Astrocyte (in vitro differentiated cells and primary cell): ENCODE data around the gene FAM24A. TPM values are rescaled to one million over a fixed set of nuclear protein-coding genes. Genes with fewer than 3 reads are reported as not detected.

Source experiments
- DNase-seq: peaks from one replicate; pipeline ENCODE4 v3.0.0-alpha.2; 2010; ENCODE audit warnings: low read depth
- FAIRE-seq: peaks from 2 replicates; lab custom pipeline; 2011; peaks lifted over from hg19 to GRCh38; lab: Jason Lieb, UNC
- H2AFZ ChIP-seq: 2 replicates; pipeline ENCODE4 v1.6.0; 2012; ENCODE audit warnings: low read depth, low read length, inconsistent platforms
- H3K27ac ChIP-seq: 2 replicates; pipeline ENCODE4 v1.5.1; 2011; ENCODE audit warnings: low read depth, low read length, inconsistent platforms
- H3K27me3 ChIP-seq: 2 replicates; pipeline ENCODE4 v1.6.0; 2011; ENCODE audit warnings: low read length, inconsistent platforms; ENCODE audit not compliant: insufficient read depth
- H3K36me3 ChIP-seq: 2 replicates; pipeline ENCODE4 v1.5.1; 2011; ENCODE audit warnings: low read length, inconsistent platforms; ENCODE audit not compliant: insufficient read depth
- H3K4me1 ChIP-seq: 2 replicates; pipeline ENCODE4 v1.5.1; 2011; ENCODE audit warnings: low read length, inconsistent platforms; ENCODE audit not compliant: insufficient read depth
- H3K4me2 ChIP-seq: 2 replicates; pipeline ENCODE4 v1.6.0; 2012; ENCODE audit warnings: low read length, inconsistent platforms
- H3K4me3 ChIP-seq: 2 replicates; pipeline ENCODE4 v1.5.1; 2011; ENCODE audit warnings: low read depth, mild to moderate bottlenecking, low read length, inconsistent platforms; ENCODE audit not compliant: insufficient read depth
- H3K79me2 ChIP-seq: 2 replicates; pipeline ENCODE4 v1.6.0; 2012; ENCODE audit warnings: mild to moderate bottlenecking, low read length, inconsistent platforms; ENCODE audit not compliant: insufficient read depth
- H3K9ac ChIP-seq: 2 replicates; pipeline ENCODE4 v1.6.0; 2012; ENCODE audit warnings: mild to moderate bottlenecking, low read length, inconsistent platforms
- H3K9me3 ChIP-seq: 2 replicates; pipeline ENCODE4 v1.5.1; 2012; ENCODE audit warnings: low read depth, mild to moderate bottlenecking, low read length, inconsistent platforms; ENCODE audit not compliant: insufficient read depth
- H4K20me1 ChIP-seq: 2 replicates; pipeline ENCODE4 v1.6.0; 2012; ENCODE audit warnings: low read length, inconsistent platforms; ENCODE audit not compliant: insufficient read depth
- H3K27ac Mint-ChIP-seq: one replicate; pipeline ENCODE4 v1.8.0; 2021; ENCODE audit warnings: mild to moderate bottlenecking, mixed read lengths; ENCODE audit not compliant: unreplicated experiment
- H3K27me3 Mint-ChIP-seq: one replicate; pipeline ENCODE4 v1.8.0; 2021; ENCODE audit warnings: low read depth, mixed read lengths; ENCODE audit not compliant: unreplicated experiment
- H3K36me3 Mint-ChIP-seq: one replicate; pipeline ENCODE4 v1.8.0; 2021; ENCODE audit warnings: low read depth, mixed read lengths; ENCODE audit not compliant: unreplicated experiment
- H3K4me1 Mint-ChIP-seq: one replicate; pipeline ENCODE4 v1.8.0; 2021; ENCODE audit warnings: low read depth, mixed read lengths; ENCODE audit not compliant: unreplicated experiment
- H3K4me3 Mint-ChIP-seq: one replicate; pipeline ENCODE4 v1.8.0; 2021; ENCODE audit warnings: mild to moderate bottlenecking, moderate library complexity, mixed read lengths; ENCODE audit not compliant: unreplicated experiment
- H3K9me3 Mint-ChIP-seq: one replicate; pipeline ENCODE4 v1.8.0; 2021; ENCODE audit warnings: mild to moderate bottlenecking, mixed read lengths; ENCODE audit not compliant: unreplicated experiment
- CTCF ChIP-seq: IDR thresholded peaks from 2 replicates; pipeline ENCODE4 v1.5.1; 2011; ENCODE audit warnings: low read depth, mild to moderate bottlenecking, inconsistent platforms, low read length, moderate library complexity; ENCODE audit not compliant: insufficient read depth
- EZH2 ChIP-seq: IDR thresholded peaks from 2 replicates; pipeline ENCODE4 v1.6.1; 2012; ENCODE audit warnings: mild to moderate bottlenecking, low read length, inconsistent platforms; ENCODE audit not compliant: insufficient read depth
- total RNA-seq: library from RNA; stranded (reverse); gene quantifications from 2 replicates; pipeline ENCODE4 v1.2.1, GENCODE V29; 2021

Gene FAM24A
- total RNA-seq, 1 donor from 2014 or later = not detected

- H3K4me2 ChIP-seq = no peak overlapping the region
- peaks cover 8% of the 10 kb centered on the region for H3K9me3 Mint-ChIP-seq
- H3K79me2 ChIP-seq = peaks cover 10% of the 10 kb centered on the region
- H3K9ac ChIP-seq = no peak overlapping the region
- H3K4me1 ChIP-seq = peaks cover 4% of the 10 kb centered on the region
- no peak overlapping the region for H3K4me3 ChIP-seq
- H4K20me1 ChIP-seq = no peaks in the 10 kb centered on the region
- no peak overlapping the region for H3K27ac Mint-ChIP-seq
- DNase-seq (no peak), FAIRE-seq (no peak)
- H3K27me3 ChIP-seq = no peaks in the 10 kb centered on the region
- peaks cover 5% of the 10 kb centered on the region for H3K4me1 Mint-ChIP-seq
- no peaks in the 10 kb centered on the region for H3K36me3 ChIP-seq
- no peak overlapping the region for H3K4me3 Mint-ChIP-seq
- H3K9me3 ChIP-seq = peaks cover 7% of the 10 kb centered on the region
- H3K36me3 Mint-ChIP-seq = peaks cover 2% of the 10 kb centered on the region
- no peak for TF ChIP-seq CTCF
- TF ChIP-seq EZH2 = no peak
- H3K27ac ChIP-seq = no peak overlapping the region
- no peak overlapping the region for H2AFZ ChIP-seq
- H3K27me3 Mint-ChIP-seq = no peaks in the 10 kb centered on the region
Observed at GRCh38 chr10:122957474-122957873, 47.1 kb downstream of the FAM24A start.

DNA sequence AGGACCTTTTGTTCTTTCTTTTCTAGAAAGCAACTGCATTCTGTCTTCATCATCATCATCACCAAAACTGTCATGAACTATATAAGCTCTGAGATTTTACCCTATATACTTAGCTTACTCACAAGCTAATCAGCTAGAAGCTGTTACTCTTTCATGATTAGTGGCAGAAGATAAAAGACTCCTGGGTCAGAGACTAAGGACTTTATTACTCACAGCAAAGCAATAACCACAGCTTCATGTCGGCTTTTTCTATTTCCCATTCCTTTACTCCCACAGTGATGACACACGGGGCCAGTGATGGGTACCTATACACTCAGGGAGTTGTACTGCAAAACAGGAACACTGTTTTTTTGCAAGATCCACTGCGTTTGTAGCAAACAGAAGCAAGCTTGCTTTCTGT, 52.0 kb downstream of the FAM24A start:
- H3K4me1 ChIP-seq = no peaks in the 10 kb centered on the region
- DNase-seq = peak; percentile 12
- no peaks in the 10 kb centered on the region for H3K9me3 ChIP-seq
- TF ChIP-seq EZH2 (no peak), CTCF (no peak)
- no peak overlapping the region for H3K9ac ChIP-seq
- no peak for FAIRE-seq
- Mint-ChIP-seq H3K9me3 (peaks cover 21% of the 10 kb centered on the region), H3K36me3 (peaks cover 6% of the 10 kb centered on the region), H3K27me3 (peaks cover 5% of the 10 kb centered on the region), H3K4me1 (no peaks in the 10 kb centered on the region), H3K4me3 (no peak overlapping the region), H3K27ac (no peak overlapping the region)
- no peak overlapping the region for H3K4me2 ChIP-seq
- H3K27me3 ChIP-seq = no peaks in the 10 kb centered on the region
- no peaks in the 10 kb centered on the region for H4K20me1 ChIP-seq
- H3K4me3 ChIP-seq = no peak overlapping the region
- no peak overlapping the region for H2AFZ ChIP-seq
- H3K27ac ChIP-seq = no peak overlapping the region
- no peaks in the 10 kb centered on the region for H3K36me3 ChIP-seq
- H3K79me2 ChIP-seq = no peaks in the 10 kb centered on the region

Other genes with a start within 250 kb of the FAM24A start
- not detected in 2 replicates for gene C10orf120, start 210.8 kb upstream of the FAM24A start, total RNA-seq
- 0.17 and 0.23 TPM in 2 replicates for gene CUZD1, start 64.8 kb upstream of the FAM24A start, total RNA-seq
- 1.9 and 2.6 TPM in 2 replicates for gene FAM24B, start 31.0 kb upstream of the FAM24A start, total RNA-seq
- gene C10orf88, start 43.6 kb downstream of the FAM24A start, total RNA-seq = 13.5 and 14.3 TPM in 2 replicates
- gene PSTK, start 69.8 kb downstream of the FAM24A start, total RNA-seq = 3.7 and 4.8 TPM in 2 replicates
- gene IKZF5, start 98.2 kb downstream of the FAM24A start, total RNA-seq = 10.8 and 11.0 TPM in 2 replicates
- 8.7 and 10.0 TPM in 2 replicates for gene ACADSB, start 98.4 kb downstream of the FAM24A start, total RNA-seq
- gene HMX3, start 225.4 kb downstream of the FAM24A start, total RNA-seq = not detected in 2 replicates
- gene HMX2, start 237.5 kb downstream of the FAM24A start, total RNA-seq = not detected in 2 replicates
- gene BUB3, start 243.8 kb downstream of the FAM24A start, total RNA-seq = 79.7 and 81.7 TPM in 2 replicates